ENCODE results near the gene ZNF79.

ZNF79 gene

DNA sequence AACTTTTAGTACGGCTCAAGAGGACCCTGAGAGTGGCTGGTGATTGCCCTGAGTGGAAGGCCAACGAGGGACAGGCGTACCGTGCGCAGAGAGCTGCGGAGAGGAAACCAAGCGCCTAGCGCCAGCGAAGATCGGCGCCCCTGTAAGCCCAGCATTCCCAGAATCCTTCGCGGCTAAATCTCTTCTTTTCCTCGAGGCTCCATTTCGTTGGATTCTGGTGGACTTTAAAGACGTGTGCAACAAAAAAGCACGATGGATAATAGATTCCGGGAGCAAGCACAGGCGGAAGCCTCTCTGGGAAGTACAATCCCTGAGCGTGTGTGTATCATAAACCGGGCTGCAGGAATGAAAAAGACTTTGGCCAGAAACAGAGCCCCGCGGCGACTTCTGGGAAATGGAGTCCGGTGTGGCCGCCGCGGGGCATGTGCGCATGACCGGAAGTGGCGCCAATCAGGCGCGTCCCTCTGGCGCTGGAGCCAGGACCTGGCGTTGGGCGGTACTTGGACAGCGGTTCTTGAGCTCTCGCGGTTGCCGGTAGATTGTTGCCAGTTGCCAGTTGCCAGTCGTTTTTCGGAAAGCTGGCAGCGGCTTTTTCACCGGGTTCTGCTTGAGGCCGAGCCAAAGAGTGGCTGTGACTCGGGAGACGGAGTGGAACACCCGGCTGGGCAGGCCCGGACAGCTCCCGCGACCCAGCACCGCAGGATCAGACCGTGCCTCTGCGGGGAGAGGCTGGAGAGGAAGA lies at the start of gene ZNF79:
ZNF79 (plus strand) TSS at position 449 of the 742 bp plus-strand sequence. CDS start 406 bp downstream, outside the sequence.
- DNase-seq: peak; percentile 98

DNA sequence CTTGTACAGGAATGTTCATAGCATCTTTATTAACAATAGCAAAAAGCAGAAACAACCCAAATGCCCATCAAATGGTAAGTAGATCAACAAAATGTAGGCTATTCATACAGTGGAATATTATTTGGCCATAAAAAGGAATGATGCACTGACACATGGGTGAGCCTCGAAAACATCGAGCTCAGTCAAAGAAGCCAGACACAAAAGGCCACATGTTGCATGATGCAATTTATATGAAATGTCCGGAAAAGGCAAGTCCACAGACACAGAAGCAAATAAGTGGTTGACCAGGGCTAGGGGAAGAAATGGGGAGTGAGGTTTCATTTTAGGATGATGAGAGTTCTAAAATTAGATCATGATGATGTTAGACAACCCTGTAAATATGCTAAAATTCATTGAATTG lies 43.7 kb upstream of the ZNF79 start:
- no peak for DNase-seq

DNA sequence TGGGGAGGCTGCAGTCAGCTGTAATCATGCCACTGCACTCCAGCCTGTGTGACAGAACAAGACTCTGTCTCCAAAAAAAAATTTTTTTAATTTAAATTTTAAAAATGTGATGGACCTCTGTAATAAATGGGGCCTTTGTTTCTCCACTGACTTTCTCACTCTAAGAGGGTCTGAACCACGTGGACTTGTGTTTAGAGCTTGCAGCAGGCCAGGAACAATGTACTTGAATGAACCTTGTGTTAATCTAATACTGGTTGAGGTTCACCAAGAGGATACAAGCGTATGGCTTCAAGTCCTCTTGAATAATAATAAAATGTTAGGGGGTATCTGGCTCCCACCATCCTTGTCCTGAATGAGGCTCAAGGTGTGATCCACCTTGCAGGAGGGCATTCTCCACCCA lies 41.6 kb upstream of the ZNF79 start:
- no peak for DNase-seq

DNA sequence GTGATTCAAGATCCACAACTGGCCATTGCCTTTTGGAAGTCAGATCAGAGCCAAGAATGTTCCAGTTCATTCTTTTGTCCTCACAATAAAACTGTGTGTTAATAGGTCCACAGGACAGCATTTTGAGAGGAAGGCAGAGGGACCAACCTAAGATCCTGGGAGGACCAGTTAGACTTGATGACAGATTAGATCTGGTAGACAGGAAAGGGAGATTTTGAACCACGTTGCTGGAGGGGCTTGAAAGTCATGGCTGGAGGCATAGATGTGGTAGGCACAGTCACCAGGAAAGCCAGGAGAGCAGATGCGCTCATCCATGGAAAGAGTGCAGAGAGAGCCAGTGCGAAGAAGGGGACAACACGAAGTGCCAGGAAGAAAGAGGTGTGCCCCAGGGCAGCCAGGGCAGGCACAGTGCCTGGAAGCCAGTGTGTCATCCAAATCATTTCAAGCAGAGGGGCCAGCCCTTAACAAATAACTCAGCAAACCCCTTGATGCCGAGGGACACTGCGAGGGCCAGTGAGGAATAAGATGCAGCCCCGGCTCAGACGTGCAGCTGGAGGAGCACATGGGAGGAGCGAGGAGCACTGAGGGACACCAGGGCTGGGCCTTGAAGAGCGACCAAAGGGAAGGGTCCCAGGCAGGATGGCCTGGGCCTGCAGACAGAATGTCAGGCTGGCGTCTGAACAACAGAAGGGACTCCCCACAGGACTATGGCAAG lies 40.0 kb upstream of the ZNF79 start:
- no peak for DNase-seq

DNA sequence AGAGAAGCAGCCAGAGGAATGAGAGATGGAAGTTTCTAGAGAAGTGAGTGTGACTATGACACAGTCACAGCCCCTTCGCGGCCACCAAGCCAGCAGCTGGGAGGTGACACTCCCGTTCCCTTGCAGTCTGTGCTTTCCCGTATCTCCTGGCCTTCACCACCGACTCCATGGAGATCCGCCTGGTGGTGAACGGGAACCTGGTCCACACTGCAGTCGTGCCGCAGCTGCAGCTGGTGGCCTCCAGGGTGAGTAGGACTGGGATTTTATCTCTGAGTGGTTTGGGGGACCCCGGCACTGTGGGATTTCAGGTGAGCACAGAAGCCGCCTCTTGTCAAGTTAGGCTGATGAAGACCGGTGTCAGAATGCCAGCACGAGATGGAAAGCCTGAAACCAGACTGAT lies 39.3 kb upstream of the ZNF79 start:
- DNase-seq: no peak

DNA sequence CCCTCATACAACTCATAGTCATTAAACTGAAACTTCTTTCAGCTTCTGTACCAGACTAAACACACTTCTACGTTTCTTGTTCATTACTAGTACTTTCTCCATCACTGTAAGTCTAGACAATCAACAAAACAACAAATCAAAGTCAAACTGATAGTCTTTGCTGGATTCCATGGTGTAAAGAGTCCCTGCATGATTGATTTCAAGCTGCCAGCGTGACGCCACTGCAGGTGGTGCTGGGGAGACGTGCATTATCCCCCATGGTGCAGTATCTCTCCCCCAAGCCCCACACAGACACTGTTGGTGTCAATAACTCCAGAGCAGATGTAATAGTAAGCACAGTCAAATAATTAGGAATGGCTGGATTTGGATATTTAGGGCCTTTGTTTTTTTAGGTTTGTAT lies 37.9 kb upstream of the ZNF79 start:
- DNase-seq: no peak

DNA sequence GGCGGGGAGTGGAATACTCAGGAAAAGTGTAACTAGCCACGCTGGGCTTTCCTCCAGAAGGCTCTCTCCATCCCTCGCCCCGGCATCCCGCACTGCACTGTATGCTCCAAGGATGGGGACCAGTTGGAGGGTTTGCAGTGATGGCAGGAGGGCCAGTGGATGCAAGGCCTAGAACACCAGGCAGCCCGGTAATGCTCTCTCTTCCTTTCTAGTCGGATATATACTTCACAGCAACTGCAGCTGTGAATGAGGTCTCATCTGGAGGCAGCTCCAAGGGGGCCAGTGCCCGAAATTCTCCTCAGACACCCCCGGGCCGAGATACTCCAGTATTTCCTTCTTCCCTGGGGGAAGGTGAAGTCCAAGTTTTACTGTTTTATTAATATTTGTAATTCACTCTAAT lies 37.2 kb upstream of the ZNF79 start:
- no peak for DNase-seq

DNA sequence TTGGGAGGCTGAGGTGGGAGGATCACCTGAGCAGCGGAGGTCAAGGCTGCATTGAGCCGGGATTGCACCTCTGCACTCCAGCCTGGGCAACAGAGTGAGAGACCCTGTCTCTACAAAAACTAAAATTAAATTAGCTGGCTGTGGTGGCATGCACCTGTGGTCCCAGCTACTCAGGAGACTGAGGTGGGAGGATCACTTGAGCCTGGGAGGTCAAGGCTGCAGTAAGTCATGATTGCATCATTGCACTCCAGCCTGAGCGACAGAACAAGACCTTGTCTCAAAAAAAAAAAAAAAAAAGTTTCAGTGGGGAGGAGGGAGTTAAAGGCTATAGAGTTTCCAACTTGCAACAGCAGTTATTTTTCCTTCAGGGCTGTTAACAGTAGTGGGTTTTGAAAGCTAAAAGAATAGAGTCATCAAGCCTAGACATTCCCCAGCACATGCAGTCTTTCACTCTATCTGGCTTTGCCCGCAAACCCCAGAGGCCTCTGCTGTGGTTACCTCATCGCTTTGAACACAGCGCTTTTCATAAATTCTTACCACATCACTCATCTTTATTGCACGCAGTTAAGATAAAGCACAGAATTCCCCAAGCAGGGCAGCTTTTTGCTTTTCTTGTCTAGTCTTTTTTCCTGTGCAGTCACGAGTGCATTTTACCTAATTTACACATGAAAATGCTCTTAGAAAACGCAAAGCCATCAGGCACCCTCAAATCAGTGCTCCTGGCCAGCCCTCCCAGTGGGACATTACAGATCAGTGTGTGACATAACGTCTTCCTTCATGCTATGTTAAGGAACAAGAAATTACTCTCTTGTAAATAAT lies 35.9 kb upstream of the ZNF79 start:
- no peak for DNase-seq

DNA sequence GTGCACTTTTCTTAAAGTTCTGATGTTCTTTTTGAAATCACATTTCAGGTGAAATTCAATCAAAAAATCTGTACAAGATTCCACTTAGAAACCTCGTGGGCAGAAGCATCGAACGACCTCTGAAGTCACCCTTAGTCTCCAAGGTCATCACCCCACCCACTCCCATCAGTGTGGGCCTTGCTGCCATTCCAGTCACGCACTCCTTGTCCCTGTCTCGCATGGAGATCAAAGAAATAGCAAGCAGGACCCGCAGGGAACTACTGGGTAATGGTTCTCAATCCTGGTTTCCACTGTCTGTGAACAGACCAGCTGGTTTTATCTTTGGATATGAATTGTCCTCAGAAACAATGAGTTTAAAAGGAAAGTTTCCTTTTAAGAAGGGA lies 35.3 kb upstream of the ZNF79 start:
- DNase-seq: no peak

DNA sequence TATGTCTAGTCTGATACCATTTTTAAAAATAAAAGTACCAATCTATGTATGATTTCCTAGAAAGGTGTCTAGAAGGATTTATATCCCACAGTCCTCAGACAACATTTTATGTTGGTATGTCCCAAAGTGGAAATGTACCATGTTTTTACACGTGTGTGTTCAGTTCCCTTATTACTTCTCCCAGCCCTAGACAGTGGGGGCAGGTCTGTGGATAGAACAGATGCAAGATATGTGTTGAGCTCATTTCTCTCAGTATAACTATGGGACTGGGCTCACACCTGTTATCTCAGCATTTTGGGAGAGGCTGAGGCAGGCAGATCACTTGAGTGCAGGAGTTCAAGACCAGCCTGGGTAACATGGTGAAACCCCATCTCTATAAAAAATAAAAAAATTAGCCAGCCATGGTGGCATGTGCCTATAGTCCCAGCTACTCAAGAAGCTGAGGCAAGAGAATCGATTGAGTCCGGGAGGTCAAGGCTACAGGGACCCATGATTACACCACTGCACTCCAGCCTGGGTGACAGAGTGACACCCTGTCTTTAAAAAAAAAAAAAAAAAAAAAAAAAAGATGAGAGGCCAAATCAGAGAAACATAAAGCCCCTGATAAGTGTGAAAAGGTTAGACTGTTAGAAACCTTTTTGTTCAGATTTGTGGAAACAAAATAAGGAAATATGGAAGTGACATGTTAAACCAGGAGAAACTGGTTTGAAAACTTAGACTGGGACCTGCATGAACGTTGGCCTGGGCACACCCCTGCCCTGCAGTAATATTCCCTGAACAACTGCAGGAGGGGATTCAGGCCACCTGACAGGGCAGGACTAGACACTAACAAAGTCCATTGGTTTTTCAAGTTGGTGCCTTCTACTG lies 34.6 kb upstream of the ZNF79 start:
- DNase-seq: no peak

DNA sequence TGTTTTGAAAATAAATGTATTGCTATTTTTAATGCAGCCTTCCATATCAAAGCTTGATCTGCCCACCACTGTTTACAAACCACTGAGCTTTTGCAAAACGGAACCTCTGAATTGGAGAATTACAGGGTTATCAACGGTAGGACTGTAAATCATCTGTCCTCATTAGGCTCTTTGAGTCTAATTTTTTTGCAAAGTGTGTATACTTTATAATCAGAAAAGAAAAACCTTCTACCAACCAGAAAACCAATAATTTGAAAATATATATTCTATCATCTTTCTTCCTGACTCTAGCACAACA lies 34.0 kb upstream of the ZNF79 start:
- no peak for DNase-seq

DNA sequence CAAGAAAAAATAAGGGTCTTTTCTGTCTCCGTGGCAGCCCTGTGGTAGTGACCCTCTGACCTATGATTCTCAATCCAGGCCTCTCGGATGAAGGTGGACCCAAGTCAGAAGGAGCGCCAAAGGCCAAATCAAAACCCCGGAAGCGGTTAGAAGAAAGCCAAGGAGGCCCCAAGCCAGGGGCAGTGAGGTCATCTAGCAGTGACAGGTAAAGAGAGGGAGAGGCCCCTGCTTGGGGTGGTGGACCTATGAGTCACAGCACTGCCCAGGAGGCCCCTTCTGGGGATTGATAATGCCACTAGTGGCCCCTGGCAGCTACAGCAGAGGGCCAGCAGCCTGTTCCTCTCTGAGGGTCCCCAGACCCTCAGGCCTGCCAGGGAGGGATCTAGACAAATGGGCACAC lies 33.6 kb upstream of the ZNF79 start:
- no peak for DNase-seq

DNA sequence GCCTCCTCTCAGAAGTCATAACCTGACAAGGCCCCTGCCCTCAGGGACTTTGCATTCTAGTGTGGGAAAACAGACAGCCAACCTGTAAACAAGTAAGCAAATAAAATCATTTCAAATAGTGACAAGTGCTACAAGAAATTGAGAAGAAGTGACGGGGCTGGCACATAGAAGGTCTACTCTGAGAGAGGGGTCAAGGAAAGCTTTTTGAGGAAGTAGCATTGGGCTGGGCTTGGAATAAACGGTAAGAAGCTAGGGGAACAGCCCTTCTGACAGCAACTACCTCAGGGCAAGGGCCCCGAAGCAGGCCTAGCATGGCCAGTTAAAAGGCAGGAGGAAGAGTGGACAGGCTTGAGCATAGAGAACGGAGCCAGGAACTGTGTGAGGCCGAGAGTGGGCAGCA lies 32.0 kb upstream of the ZNF79 start:
- DNase-seq: no peak

DNA sequence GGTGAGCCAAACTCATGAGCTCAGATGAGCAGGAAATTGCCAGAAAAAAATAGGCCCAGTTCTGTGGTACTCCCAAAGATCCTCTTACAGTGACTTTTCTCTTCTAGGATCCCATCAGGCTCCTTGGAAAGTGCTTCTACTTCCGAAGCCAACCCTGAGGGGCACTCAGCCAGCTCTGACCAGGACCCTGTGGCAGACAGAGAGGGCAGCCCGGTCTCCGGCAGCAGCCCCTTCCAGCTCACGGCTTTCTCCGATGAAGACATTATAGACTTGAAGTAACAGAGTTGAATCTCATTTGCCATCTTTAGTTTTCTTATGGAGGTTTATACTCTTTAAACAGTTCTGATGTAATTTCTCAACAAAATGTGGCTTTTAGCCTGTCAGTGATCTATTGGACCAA lies 31.2 kb upstream of the ZNF79 start:
- DNase-seq: no peak

DNA sequence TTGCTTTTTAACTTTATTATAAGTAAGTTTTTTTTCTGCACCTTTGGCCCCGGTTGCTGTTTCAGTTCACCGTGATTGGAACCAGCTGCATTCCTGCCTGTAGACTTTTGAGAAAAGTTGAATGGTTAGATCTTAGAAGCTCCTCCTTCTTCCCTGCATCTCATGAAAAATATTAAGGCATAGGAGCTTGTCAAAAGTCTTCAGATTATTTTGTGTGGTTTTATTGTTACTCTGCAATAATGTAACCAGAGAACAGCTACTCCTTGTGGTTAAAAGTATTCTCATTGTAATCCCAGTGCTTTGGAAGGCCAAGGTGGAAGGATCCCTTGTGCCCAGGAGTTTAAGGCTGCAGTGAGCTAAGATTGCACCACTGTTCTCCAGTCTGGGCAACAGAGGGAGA lies 30.5 kb upstream of the ZNF79 start:
- DNase-seq: no peak

DNA sequence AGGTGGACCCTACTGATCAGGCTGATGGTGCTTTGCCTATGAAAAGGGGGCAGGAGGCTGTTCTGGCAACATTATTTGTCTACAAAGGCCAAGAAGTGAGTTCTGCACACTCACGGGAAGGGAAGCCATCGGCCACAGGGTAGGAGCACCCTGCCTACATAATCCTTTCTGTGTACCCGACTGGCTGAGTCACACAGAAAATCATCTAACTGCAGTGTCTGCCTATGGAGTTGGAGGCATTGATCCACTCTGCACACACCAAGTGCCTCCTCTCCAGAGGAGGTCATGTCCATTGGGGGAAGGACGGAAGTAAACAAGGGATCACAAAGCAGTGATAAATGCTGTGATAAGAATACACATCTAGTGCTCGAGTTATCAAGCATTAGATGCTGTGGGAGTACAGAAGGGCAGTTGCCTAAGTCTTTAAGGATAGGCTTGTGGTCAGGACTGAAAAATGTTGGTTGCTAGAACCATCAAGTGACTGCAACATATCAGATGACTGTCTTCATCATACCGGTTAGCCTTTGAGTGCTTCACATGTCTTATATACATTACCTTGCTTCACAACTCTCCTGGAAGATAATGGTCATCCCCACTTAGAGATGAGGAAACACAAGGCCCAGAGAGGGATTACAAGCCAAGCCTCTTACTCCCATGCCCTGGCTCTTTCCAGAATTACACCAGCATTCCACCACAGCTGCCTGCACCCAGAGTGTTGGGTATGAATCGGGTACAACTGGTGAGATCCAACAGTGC lies 28.5 kb upstream of the ZNF79 start:
- no peak for DNase-seq

DNA sequence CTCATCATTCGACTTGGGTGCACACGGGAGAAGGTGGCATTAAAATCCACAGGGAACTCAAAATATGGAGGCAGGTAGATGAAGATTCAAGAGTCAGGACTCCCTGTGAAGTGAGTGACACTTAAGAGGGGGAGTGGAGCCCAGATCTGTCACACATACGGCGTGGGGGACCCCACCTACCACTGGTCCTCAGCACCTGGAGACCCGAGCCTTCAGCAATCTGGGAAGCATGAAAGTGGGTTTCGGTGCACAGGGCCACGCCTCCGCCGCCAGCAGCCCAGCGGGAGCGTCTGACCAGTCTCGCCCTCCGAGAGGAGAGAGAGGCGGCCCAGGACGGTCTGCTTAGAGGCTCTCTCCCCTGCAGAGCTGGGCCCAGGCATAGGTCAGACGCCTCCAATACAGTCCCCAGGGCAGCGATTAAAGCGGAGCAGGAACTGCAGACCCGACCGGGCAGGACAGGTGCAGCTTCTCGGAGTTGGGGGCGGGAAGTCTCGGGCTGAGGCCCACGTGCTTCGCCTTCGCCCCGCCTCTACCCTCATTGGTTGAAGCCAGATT lies 27.9 kb upstream of the ZNF79 start:
- DNase-seq: no peak

DNA sequence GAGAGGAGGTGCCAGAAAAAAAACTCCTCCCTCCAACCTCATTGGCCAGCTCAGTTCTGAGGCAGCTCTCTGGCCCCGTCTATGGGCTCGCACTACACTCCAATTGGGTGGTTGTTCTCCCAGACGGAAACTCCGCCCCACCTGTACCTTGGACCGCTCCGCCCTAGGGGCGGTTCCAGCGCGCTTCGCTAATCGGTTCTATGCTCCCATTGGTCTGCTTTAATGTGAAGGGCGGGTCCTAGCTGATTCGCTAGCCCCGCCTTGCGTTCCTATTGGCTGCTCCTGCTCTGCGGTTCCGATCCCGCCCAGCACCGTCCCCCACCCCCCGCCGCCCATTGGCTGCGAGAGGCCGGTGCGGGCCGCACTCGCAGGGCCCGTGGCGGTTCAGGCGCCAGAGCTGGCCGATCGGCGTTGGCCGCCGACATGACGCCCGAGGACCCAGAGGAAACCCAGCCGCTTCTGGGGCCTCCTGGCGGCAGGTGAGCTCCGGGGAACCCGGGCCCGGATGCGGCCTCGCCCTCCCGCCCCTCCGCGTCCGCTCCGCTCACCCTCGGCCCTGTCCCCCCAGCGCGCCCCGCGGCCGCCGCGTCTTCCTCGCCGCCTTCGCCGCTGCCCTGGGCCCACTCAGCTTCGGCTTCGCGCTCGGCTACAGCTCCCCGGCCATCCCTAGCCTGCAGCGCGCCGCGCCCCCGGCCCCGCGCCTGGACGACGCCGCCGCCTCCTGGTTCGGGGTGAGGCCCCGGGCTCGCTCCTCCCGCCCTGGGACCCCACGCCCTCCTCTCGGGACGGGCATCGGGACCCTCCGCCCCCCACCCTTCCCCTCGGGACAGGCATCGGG lies 27.2 kb upstream of the ZNF79 start, which contains the start of gene SLC2A8:
SLC2A8 (plus strand) TSS at position 362 of the 838 bp plus-strand sequence; CDS start at position 424, 62 bp downstream.
- DNase-seq: peak; percentile 100

DNA sequence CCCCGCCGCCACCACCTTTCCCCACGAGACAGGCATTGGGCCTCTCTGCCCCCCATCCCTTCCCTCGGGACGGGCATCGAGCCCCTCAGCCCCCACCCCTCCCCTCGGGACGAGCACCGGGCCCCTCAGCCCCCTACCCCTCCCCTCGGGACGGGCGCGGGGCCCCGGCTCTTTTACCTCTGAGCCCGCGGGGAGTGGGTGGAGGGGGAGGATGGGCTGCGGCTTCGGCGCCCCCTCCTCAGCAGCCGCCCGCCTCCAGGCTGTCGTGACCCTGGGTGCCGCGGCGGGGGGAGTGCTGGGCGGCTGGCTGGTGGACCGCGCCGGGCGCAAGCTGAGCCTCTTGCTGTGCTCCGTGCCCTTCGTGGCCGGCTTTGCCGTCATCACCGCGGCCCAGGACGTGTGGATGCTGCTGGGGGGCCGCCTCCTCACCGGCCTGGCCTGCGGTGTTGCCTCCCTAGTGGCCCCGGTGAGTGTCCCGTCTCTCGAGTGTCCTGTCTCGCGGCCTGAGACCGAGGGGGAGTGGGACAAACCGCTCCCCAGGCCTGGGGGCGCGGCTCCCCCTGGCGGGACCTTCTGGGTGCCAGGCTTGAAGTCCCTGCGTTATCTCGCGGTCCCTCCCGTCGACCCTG lies 26.4 kb upstream of the ZNF79 start:
- DNase-seq: peak; percentile 37

DNA sequence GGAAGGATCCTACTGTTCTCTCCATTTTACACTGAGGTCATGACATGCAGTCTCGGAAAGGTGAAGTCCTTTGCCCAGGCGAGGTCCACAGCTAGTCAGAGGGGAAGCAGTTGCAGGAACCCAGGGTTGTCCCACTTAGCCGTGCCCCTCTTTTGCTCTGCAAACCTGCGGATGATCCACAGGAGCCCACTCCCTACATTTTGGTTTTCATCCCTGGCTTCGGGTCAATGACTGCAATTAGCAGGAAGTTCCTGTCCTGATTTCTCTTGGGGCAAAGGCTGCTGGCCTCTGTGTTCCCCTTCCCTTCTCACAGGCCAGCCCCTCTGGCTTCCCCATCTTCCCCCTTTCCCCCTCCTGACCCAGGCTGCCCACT lies 25.9 kb upstream of the ZNF79 start:
- no peak for DNase-seq

Data from NCI-H2171 treated with DMSO at 0.1 percent for 48 hours (cell line).